WTC11 (cell line): ENCODE data around the gene STAT1. TPM values are rescaled to one million over a fixed set of nuclear protein-coding genes. Genes with fewer than 3 reads are reported as not detected.

Experiments used
- ATAC-seq: fragments of 200-7000 bp; cut with Tn5 transposase; 2 replicates; pipeline ENCODE4 v1.10.0; 2021; ENCODE audit warnings: mild to moderate bottlenecking, moderate library complexity
- CTCF ChIA-PET: fragments of 300-600 bp; sonication (Branson Sonifier 250); formaldehyde crosslinking; loops from one replicate; lab custom pipeline; 2021; ENCODE audit warnings: antibody characterized with exemption; lab: Charles Lee
- POLR2A ChIA-PET: fragments of 350-600 bp; sonication (Branson Sonifier 250); formaldehyde crosslinking; loops from one replicate; lab custom pipeline; 2021; ENCODE audit warnings: antibody characterized with exemption; lab: Charles Lee
- DNase-seq: peaks from one replicate; pipeline ENCODE4 v3.0.0; 2021; ENCODE audit warnings: low spot score
- H3K27ac Mint-ChIP-seq: 2 replicates; pipeline ENCODE4 v1.8.0; 2021; ENCODE audit warnings: mixed read lengths
- H3K27me3 Mint-ChIP-seq: 2 replicates; pipeline ENCODE4 v1.8.0; 2021; ENCODE audit warnings: low read depth, mild to moderate bottlenecking, moderate library complexity, mixed read lengths
- H3K36me3 Mint-ChIP-seq: 2 replicates; pipeline ENCODE4 v1.8.0; 2021; ENCODE audit warnings: mixed read lengths
- H3K4me1 Mint-ChIP-seq: 2 replicates; pipeline ENCODE4 v1.8.0; 2022; ENCODE audit warnings: mixed read lengths
- H3K4me3 Mint-ChIP-seq: 2 replicates; pipeline ENCODE4 v1.8.0; 2021; ENCODE audit warnings: mild to moderate bottlenecking, moderate library complexity, mixed read lengths
- H3K9me3 Mint-ChIP-seq: 2 replicates; pipeline ENCODE4 v1.8.0; 2021; ENCODE audit warnings: mixed read lengths
- ETV6 ChIP-seq: sonication (generic); formaldehyde crosslinking; IDR thresholded peaks from 2 replicates; pipeline ENCODE4 v1.8.1; 2022; ENCODE audit warnings: mild to moderate bottlenecking, missing genetic modification reagents
- GTF2I ChIP-seq: fragments of 250-450 bp; sonication (Bioruptor Pico); conservative IDR thresholded peaks from 2 replicates; pipeline ENCODE4 v1.4.0; 2021; ENCODE audit warnings: mild to moderate bottlenecking
- NFATC4 ChIP-seq: fragments of 250-450 bp; sonication (Bioruptor Pico); IDR thresholded peaks from 2 replicates; pipeline ENCODE4 v1.9.0; 2021; ENCODE audit warnings: mild to moderate bottlenecking
- NR1H2 ChIP-seq: sonication (generic); formaldehyde crosslinking; IDR thresholded peaks from 2 replicates; pipeline ENCODE4 v1.9.0; 2021; ENCODE audit warnings: mild to moderate bottlenecking, moderate library complexity, missing genetic modification reagents
- PRRX2 ChIP-seq: fragments of 250-450 bp; sonication (Bioruptor Pico); IDR thresholded peaks from 2 replicates; pipeline ENCODE4 v1.8.0; 2021; ENCODE audit warnings: mild to moderate bottlenecking
- SMAD4 ChIP-seq: sonication (generic); formaldehyde crosslinking; IDR thresholded peaks from 2 replicates; pipeline ENCODE4 v1.8.0; 2022; ENCODE audit warnings: mild to moderate bottlenecking, missing genetic modification reagents
- SOX15 ChIP-seq: fragments of 250-450 bp; sonication (Bioruptor Pico); IDR thresholded peaks from 2 replicates; pipeline ENCODE4 v1.9.0; 2021; ENCODE audit warnings: mild to moderate bottlenecking
- TEAD4 ChIP-seq: sonication (generic); formaldehyde crosslinking; IDR thresholded peaks from 2 replicates; pipeline ENCODE4 v1.8.0; 2022; ENCODE audit warnings: mild to moderate bottlenecking, missing genetic modification reagents
- ZBTB21 ChIP-seq: sonication (generic); formaldehyde crosslinking; IDR thresholded peaks from 2 replicates; pipeline ENCODE4 v1.8.1; 2023; ENCODE audit warnings: mild to moderate bottlenecking, missing genetic modification reagents, borderline replicate concordance
- ZNF219 ChIP-seq: sonication (generic); formaldehyde crosslinking; IDR thresholded peaks from 2 replicates; pipeline ENCODE4 v1.8.0; 2023; ENCODE audit warnings: missing genetic modification reagents, mild to moderate bottlenecking, borderline replicate concordance
- ZNF416 ChIP-seq: fragments of 250-450 bp; sonication (Bioruptor Pico); IDR thresholded peaks from 2 replicates; pipeline ENCODE4 v1.9.0; 2021; ENCODE audit warnings: mild to moderate bottlenecking, inconsistent platforms
- total RNA-seq: library from RNA; stranded (reverse); gene quantifications from 3 replicates; pipeline ENCODE4 v1.2.3, GENCODE V29; 2021
- TF ChIP-seq, protein P1 (sequence below): sonication (generic); formaldehyde crosslinking; conservative IDR thresholded peaks from 2 replicates; pipeline ENCODE4 v1.8.1; 2022; ENCODE audit warnings: mild to moderate bottlenecking, missing genetic modification reagents
- TF ChIP-seq, protein P2 (sequence below): sonication (generic); formaldehyde crosslinking; IDR thresholded peaks from 2 replicates; pipeline ENCODE4 v1.8.1; 2022; ENCODE audit warnings: low read depth, missing genetic modification reagents, borderline replicate concordance
- TF ChIP-seq, protein P3 (sequence below): sonication (generic); formaldehyde crosslinking; IDR thresholded peaks from 2 replicates; pipeline ENCODE4 v1.8.1; 2022; ENCODE audit warnings: mild to moderate bottlenecking, moderate library complexity, missing genetic modification reagents

The STAT1 gene
- total RNA-seq, 1 experiment from 2014 or later, result 36.1 TPM

DNA sequence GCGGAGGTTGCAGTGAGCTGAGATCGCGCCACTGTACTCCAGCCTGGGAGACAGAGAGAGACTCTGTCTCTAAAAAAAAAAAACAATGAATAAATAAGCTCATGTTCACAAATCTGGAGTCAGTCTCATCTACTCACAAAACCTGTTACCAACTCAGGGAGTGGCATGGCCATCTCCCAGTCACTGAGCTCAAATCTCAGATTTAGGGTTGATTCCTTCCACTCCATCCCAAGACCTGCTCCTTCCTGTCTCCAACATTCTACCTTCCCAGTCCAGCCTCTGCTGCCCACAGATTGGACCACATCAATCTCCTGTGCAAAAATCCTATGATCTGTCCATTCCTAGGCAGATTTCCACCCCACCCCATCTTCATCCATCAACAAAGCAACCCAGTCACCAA, 1.6 kb downstream of the STAT1 start (continued):
- TF ChIP-seq, protein P1, sequence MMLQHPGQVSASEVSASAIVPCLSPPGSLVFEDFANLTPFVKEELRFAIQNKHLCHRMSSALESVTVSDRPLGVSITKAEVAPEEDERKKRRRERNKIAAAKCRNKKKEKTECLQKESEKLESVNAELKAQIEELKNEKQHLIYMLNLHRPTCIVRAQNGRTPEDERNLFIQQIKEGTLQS (CRISPR knock-in tag), result no peak
- no peak for TF ChIP-seq SMAD4
- TF ChIP-seq GTF2I (CRISPR knock-in tag), result no peak
- TF ChIP-seq ZNF416 (CRISPR knock-in tag), result no peak
- TF ChIP-seq ZNF219 (CRISPR knock-in tag), result no peak
- TF ChIP-seq SOX15 (CRISPR knock-in tag), result no peak
- TF ChIP-seq ZBTB21 (CRISPR knock-in tag), result no peak
- TF ChIP-seq, protein P2, sequence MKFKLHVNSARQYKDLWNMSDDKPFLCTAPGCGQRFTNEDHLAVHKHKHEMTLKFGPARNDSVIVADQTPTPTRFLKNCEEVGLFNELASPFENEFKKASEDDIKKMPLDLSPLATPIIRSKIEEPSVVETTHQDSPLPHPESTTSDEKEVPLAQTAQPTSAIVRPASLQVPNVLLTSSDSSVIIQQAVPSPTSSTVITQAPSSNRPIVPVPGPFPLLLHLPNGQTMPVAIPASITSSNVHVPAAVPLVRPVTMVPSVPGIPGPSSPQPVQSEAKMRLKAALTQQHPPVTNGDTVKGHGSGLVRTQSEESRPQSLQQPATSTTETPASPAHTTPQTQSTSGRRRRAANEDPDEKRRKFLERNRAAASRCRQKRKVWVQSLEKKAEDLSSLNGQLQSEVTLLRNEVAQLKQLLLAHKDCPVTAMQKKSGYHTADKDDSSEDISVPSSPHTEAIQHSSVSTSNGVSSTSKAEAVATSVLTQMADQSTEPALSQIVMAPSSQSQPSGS (CRISPR knock-in tag), result no peak
- TF ChIP-seq, all 79 proteins: peak for 0

DNA sequence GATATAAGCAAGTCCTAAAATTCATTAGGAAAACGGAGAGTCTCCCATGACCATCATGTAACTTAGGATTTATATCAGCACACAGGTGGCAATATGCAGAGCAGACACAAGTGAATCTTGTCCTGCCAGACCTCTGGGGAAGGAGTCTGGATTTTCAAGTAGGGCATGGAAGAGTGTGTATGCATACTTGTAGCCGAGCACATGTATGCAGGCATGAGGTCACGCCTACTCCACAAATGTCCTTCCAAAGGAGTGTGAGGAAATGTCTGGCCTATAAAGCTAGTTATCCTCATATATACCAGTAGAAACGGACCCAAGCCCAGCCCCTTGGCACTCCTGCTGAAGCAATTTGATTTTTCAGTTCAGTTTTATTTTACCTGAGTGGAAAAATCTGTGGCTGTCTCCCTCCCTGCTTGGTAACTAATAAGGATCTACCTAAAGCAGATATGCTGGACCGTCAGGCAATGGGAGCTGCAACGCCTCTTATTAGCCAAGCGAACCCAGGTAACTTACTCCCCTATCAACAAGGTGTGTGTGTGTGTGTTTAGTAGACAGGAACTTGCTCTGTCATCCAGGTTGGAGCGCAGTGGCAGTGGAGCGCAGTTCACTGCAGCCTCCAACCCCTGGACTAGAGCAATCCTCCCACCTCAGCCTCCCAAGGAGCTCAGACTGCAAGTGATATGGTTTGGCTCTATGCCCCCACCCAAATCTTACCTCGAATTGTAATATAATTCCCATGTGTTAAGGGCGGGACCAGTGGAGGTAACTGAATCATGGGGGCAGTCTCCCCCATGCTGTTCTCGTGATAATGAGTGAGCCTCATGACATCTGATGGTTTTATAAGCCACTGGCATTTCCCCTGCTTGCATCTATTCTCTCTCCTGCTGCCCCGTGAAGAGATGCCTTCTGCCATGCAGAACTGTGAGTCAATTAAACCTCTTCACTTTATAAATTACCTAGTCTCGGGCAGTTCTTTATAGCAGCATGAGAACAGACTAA, 2.8 kb downstream of the STAT1 start:
- no peak overlapping the region for H3K4me3 Mint-ChIP-seq
- H3K4me1 Mint-ChIP-seq, result no peaks in the 10 kb centered on the region
- H3K9me3 Mint-ChIP-seq, result no peaks in the 10 kb centered on the region; the same call in 1 of the 2 replicates
- no peak for TF ChIP-seq ETV6
- TF ChIP-seq NFATC4 (CRISPR knock-in tag), result no peak
- TF ChIP-seq, protein P3, sequence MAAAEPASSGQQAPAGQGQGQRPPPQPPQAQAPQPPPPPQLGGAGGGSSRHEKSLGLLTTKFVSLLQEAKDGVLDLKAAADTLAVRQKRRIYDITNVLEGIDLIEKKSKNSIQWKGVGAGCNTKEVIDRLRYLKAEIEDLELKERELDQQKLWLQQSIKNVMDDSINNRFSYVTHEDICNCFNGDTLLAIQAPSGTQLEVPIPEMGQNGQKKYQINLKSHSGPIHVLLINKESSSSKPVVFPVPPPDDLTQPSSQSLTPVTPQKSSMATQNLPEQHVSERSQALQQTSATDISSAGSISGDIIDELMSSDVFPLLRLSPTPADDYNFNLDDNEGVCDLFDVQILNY, result no peak
- ChIA-PET CTCF (interaction anchor here (1.0 kb wide), 1 partner anchor 160 kb away, joined by 3 read pairs; no protein-coding TSS in a partner anchor), POLR2A (no interaction called here)
- no peak for ATAC-seq
- H3K36me3 Mint-ChIP-seq, result peaks cover 28% of the 10 kb centered on the region
- H3K27me3 Mint-ChIP-seq, result no peaks in the 10 kb centered on the region
- no peak for DNase-seq
- no peak overlapping the region for H3K27ac Mint-ChIP-seq

DNA sequence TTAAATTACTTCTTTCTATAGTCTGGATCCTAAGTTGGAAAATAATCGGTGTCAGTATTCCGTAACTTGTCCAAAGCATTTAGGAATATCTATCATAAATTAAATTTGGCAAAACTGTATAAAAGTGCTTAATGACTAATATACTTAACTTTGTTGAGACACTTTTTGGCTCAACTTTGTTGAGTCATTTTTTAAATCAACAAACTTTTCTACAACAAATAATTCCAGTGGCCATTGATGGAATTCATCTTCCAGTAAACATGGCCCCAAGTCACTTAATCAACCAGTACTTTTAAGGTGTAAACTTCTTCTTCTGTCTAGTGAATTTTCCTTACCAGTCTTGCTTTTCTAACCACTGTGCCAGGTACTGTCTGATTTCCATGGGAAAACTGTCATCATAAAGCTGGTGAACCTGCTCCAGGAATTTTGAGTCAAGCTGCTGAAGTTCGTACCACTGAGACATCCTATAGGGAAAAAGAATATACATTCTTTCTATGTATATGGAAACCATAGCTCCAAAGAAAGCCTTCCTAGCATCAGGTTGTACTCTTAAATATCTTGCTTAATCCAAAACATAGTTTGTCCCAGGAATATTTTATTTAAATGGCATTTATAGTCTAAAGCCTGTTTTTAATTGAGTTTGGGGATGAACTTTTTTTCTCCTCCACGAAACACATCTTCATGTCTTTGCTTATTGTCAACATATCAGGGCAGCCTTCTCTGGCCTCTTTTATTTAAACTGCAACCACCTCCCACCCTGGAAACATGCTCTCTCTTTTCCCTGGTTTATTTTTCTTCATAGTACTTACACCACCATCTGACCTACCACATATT, 4.2 kb downstream of the STAT1 start:
- no peak for DNase-seq
- Mint-ChIP-seq H3K27me3 (no peaks in the 10 kb centered on the region), H3K9me3 (no peaks in the 10 kb centered on the region), H3K36me3 (peaks cover 37% of the 10 kb centered on the region), H3K4me3 (no peak overlapping the region), H3K4me1 (no peaks in the 10 kb centered on the region), H3K27ac (no peak overlapping the region)
- no peak for TF ChIP-seq TEAD4 (CRISPR knock-in tag)
- POLR2A ChIA-PET, result no interaction called here
- CTCF ChIA-PET, result no interaction called here
- ATAC-seq, result no peak

DNA sequence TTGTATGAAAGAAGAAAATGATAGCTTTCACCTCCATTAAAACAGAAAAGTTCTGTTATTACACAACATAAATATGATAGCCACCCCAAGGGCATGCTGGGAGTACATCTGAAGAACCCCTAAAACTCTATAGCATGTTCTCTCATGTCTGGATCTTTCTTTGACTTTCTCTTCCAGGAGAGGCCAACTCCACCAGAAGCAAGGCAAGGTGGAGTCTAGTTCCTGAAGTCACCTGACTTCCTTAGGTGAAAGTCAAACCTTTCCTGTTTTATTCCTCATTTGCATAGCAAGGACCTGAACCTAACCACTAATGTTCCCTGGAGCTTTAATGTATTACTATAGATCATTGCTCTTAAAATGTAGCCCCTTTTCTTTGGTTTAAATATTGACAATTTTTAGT, 5.7 kb downstream of the STAT1 start:
- H3K36me3 Mint-ChIP-seq, result peaks cover 51% of the 10 kb centered on the region
- H3K27me3 Mint-ChIP-seq, result no peaks in the 10 kb centered on the region
- no peak for DNase-seq
- ChIA-PET POLR2A (no interaction called here), CTCF (no interaction called here)
- no peak for ATAC-seq
- no peaks in the 10 kb centered on the region for H3K9me3 Mint-ChIP-seq
- H3K27ac Mint-ChIP-seq, result no peak overlapping the region
- no peak overlapping the region for H3K4me3 Mint-ChIP-seq
- TF ChIP-seq NFATC4 (CRISPR knock-in tag), result no peak
- TF ChIP-seq, protein P2 (CRISPR knock-in tag), result no peak
- TF ChIP-seq PRRX2 (CRISPR knock-in tag), result no peak
- no peak for TF ChIP-seq NR1H2 (CRISPR knock-in tag)
- no peaks in the 10 kb centered on the region for H3K4me1 Mint-ChIP-seq
